Measurements from ENCODE around the gene UBR2. TPM values are rescaled to one million over a fixed set of nuclear protein-coding genes. Genes with fewer than 3 reads are reported as not detected.

Gene UBR2
- total RNA-seq, 1 experiment from 2014 or later: 13.1 TPM

- H3K36me3 ChIP-seq (replicated peaks; ENCODE audit: control insufficient read depth, insufficient read depth, low read length): peaks cover 3% of the 10 kb centered on the region; the same call in 1 of the 2 replicates
- H3K4me3 ChIP-seq (ENCODE audit: insufficient read depth, low read depth, low read length): no peak overlapping the region
- no peaks in the 10 kb centered on the region for H3K27me3 ChIP-seq (ENCODE audit: control insufficient read depth, insufficient read depth, low read length)
- DNase-seq: peak; percentile 19
These were observed 54.9 kb downstream of the UBR2 start for GRCh38 chr6:42618686-42619085.

DNA sequence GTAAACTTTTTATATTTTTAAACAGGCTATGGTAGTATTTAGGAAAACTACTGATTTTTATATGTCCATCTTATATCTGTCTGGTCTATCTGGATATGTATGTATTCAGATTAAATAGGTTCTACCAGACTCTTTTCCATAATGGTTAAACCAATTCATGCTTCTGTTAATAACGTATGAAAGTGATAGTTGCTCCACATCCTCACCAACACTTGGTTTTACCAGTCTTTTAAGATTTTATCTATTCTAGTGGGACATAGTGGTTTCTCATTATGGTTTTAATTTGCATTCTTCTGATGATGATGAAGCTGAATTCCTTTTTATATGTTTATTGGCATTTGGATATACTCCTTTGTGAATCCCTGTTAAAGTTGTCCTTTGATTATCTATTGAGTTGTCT lies 56.1 kb downstream of the UBR2 start:
- Histone ChIP-seq H3K27me3 (ENCODE audit: control insufficient read depth, insufficient read depth, low read length) (no peaks in the 10 kb centered on the region), H3K36me3 (replicated peaks; ENCODE audit: control insufficient read depth, insufficient read depth, low read length) (peaks cover 3% of the 10 kb centered on the region; the same call in 1 of the 2 replicates), H3K4me3 (ENCODE audit: insufficient read depth, low read depth, low read length) (no peak overlapping the region)
- no peak for DNase-seq

GRCh38 chr6:42624601-42625000 lies 60.8 kb downstream of the UBR2 start:
- Histone ChIP-seq H3K36me3 (replicated peaks; ENCODE audit: control insufficient read depth, insufficient read depth, low read length) (no peaks in the 10 kb centered on the region), H3K27me3 (ENCODE audit: control insufficient read depth, insufficient read depth, low read length) (no peaks in the 10 kb centered on the region), H3K4me3 (ENCODE audit: insufficient read depth, low read depth, low read length) (no peak overlapping the region)
- no peak for DNase-seq

- Histone ChIP-seq H3K4me3 (ENCODE audit: insufficient read depth, low read depth, low read length) (no peak overlapping the region), H3K27me3 (ENCODE audit: control insufficient read depth, insufficient read depth, low read length) (no peaks in the 10 kb centered on the region), H3K36me3 (replicated peaks; ENCODE audit: control insufficient read depth, insufficient read depth, low read length) (no peaks in the 10 kb centered on the region)
- no peak for DNase-seq
These were observed 63.2 kb downstream of the UBR2 start for GRCh38 chr6:42627044-42627443.

GRCh38 chr6:42627674-42628073 lies 63.8 kb downstream of the UBR2 start:
- H3K36me3 ChIP-seq (replicated peaks; ENCODE audit: control insufficient read depth, insufficient read depth, low read length): no peaks in the 10 kb centered on the region

DNA sequence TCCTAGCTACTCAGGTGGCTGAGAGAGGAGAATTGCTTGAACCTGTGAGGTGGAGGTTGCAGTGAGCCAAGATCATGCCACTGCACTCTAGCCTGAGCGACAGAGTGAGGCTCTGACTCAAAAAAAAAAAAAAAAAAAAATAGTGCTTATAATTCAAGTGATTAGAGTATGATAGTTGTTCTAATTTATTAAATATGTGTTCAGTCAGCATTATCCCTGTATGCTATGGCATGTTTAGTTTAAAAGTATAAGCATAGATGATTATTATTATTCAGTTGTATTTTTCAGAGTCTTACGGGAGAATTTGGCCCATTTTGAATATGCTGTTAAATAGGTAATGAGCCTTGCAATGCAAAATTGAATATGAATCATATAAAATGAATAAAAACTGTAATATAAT lies 64.8 kb downstream of the UBR2 start:
- peaks cover 2% of the 10 kb centered on the region; the same call in 1 of the 2 replicates for H3K36me3 ChIP-seq (replicated peaks; ENCODE audit: control insufficient read depth, insufficient read depth, low read length)
- DNase-seq: no peak
- no peaks in the 10 kb centered on the region for H3K27me3 ChIP-seq (ENCODE audit: control insufficient read depth, insufficient read depth, low read length)
- no peak overlapping the region for H3K4me3 ChIP-seq (ENCODE audit: insufficient read depth, low read depth, low read length)

More at GRCh38 chr6:42627674-42628073, 63.8 kb downstream of the UBR2 start:
- H3K27me3 ChIP-seq (ENCODE audit: control insufficient read depth, insufficient read depth, low read length): no peaks in the 10 kb centered on the region
- no peak for DNase-seq
- no peak overlapping the region for H3K4me3 ChIP-seq (ENCODE audit: insufficient read depth, low read depth, low read length)

DNA sequence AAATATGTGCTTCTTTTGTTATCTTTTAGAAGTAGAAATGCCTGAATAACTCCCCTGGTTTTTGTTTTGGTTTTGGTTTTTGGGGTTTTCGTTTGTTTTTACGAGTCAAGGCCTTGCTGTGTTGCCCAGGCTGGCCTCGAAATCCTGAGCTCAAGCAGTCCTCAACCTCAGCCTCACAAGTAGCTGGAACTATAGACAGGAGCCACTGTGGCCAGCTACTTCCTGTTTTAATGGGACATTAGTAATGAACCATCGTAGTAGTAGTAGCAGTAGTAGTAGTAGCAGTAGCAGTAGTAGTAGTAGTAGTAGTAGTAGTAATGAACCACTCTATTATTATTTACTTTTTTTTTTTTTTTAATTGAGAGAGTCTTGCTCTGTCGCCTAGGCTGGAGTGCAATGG lies 66.0 kb downstream of the UBR2 start:
- DNase-seq: no peak
- Histone ChIP-seq H3K27me3 (ENCODE audit: control insufficient read depth, insufficient read depth, low read length) (no peaks in the 10 kb centered on the region), H3K4me3 (ENCODE audit: insufficient read depth, low read depth, low read length) (no peak overlapping the region), H3K36me3 (replicated peaks; ENCODE audit: control insufficient read depth, insufficient read depth, low read length) (peaks cover 2% of the 10 kb centered on the region; the same call in 1 of the 2 replicates)

DNA sequence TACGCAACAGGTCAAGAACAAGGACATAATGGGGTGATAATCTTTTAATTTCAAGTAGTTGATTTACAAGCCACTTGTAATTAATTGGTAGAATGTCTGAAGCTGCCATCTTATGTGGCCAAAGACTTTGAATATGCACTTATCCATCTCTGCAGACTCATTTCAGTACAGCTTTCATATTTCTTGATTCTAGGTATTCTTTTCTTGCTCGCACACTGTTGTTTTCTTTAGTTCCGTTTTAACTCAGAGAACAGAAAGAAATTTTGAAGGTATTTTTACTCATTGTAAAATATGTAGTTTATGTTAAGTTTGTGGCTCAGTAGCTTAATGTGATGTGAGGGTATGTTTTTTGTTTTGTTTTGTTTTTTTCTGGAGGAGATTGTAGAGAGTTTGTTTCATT lies 73.9 kb downstream of the UBR2 start:
- H3K27me3 ChIP-seq (ENCODE audit: control insufficient read depth, insufficient read depth, low read length): no peaks in the 10 kb centered on the region
- H3K36me3 ChIP-seq (replicated peaks; ENCODE audit: control insufficient read depth, insufficient read depth, low read length): peaks cover 5% of the 10 kb centered on the region
- no peak for DNase-seq

GRCh38 chr6:42642794-42643193 lies 79.0 kb downstream of the UBR2 start:
- Histone ChIP-seq H3K27me3 (ENCODE audit: control insufficient read depth, insufficient read depth, low read length) (no peaks in the 10 kb centered on the region), H3K36me3 (replicated peaks; ENCODE audit: control insufficient read depth, insufficient read depth, low read length) (peaks cover 4% of the 10 kb centered on the region; the same call in 1 of the 2 replicates), H3K4me3 (ENCODE audit: insufficient read depth, low read depth, low read length) (no peak overlapping the region)
- no peak for DNase-seq

More for the DNA sequence above, 73.9 kb downstream of the UBR2 start:
- no peak overlapping the region for H3K4me3 ChIP-seq (ENCODE audit: insufficient read depth, low read depth, low read length)

DNA sequence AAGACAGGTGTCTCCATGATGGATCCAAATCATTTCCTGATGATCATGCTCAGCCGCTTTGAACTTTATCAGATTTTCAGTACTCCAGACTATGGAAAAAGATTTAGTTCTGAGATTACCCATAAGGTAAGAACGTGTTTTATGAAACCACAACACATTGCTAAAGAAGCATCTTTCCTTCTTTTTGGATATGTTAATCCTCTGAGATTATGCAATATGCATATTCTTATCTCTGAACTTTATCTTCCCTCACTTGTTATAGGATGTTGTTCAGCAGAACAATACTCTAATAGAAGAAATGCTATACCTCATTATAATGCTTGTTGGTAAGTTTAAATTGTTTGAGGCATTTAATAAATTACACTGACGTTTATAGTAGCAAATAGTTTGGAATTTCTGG lies 80.4 kb downstream of the UBR2 start:
- H3K4me3 ChIP-seq (ENCODE audit: insufficient read depth, low read depth, low read length): no peak overlapping the region
- H3K36me3 ChIP-seq (replicated peaks; ENCODE audit: control insufficient read depth, insufficient read depth, low read length): peaks cover 4% of the 10 kb centered on the region
- no peaks in the 10 kb centered on the region for H3K27me3 ChIP-seq (ENCODE audit: control insufficient read depth, insufficient read depth, low read length)
- DNase-seq: no peak

DNA sequence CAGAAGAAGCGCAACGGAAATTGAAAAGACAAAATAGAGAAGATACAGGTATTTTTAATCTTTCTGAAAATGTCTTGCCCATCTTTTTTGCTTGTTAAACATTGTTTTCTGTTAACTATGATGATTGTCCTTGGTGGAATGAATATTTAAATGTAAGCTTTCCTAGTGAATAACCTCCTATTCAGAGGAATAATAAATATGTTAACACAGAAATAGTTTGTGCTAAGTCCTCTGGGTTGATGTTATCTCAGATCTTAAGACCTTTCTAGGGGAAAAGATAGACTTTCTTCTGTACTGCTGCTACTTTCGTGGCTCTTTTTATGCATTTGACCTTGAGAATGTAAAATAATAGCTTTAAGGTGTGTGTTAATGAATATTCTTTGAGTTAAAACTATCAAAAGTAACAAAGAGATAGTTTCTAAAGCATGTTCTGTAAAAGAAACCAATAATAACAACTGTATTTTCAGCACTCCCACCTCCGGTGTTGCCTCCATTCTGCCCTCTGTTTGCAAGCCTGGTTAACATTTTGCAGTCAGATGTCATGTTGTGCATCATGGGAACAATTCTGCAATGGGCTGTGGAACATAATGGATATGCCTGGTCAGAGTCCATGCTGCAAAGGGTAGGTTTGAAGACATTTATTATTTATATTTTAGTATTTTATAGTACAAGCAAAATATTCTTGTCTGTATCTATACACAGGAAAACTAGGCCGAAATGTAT lies 88.4 kb downstream of the UBR2 start:
- no peak overlapping the region for H3K4me3 ChIP-seq (ENCODE audit: insufficient read depth, low read depth, low read length)
- no peaks in the 10 kb centered on the region for H3K27me3 ChIP-seq (ENCODE audit: control insufficient read depth, insufficient read depth, low read length)
- peaks cover 9% of the 10 kb centered on the region for H3K36me3 ChIP-seq (replicated peaks; ENCODE audit: control insufficient read depth, insufficient read depth, low read length)
- DNase-seq: no peak

DNA sequence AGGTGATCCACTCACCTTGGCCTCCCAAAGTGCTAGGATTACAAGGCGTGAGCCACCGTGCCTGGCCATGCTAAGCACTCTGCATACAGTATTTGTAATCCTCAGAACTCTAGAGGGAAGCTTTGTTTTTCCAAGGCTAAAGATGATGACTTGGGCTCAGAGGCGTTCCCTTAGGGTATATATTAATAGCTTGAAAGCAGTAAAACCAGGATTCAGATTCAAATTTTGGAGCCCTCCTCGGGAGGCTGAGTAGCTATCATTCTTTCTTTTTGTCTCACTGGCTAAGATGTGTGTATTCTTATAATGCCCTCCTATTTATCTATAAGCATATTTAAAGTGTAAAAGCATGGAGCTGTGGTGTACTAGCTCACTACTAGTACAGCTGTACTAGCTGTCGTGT lies 90.0 kb downstream of the UBR2 start:
- H3K27me3 ChIP-seq (ENCODE audit: control insufficient read depth, insufficient read depth, low read length): no peaks in the 10 kb centered on the region
- H3K4me3 ChIP-seq (ENCODE audit: insufficient read depth, low read depth, low read length): no peak overlapping the region
- H3K36me3 ChIP-seq (replicated peaks; ENCODE audit: control insufficient read depth, insufficient read depth, low read length): peaks cover 13% of the 10 kb centered on the region
- no peak for DNase-seq

DNA sequence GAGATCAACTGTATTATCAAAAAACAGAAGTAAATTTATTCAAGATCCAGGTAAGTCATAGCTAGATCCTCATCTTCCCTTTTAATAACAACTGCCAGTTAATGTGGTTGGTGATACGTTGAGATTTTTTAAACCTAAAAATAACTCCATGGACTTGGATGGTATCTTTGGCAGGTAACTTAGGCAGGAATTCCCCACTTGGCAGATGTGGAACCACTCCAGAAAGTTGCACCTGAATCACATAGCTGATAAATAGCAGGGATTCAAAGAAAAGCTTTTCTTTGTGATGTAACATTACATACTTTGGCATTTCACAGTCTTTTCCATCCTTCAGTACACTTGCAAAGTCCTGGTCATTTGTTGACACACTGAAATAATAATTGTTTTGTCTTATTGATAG lies 96.0 kb downstream of the UBR2 start:
- H3K4me3 ChIP-seq (ENCODE audit: insufficient read depth, low read depth, low read length): no peak overlapping the region
- no peaks in the 10 kb centered on the region for H3K27me3 ChIP-seq (ENCODE audit: control insufficient read depth, insufficient read depth, low read length)
- DNase-seq: no peak
- H3K36me3 ChIP-seq (replicated peaks; ENCODE audit: control insufficient read depth, insufficient read depth, low read length): peaks cover 16% of the 10 kb centered on the region

- peaks cover 15% of the 10 kb centered on the region for H3K36me3 ChIP-seq (replicated peaks; ENCODE audit: control insufficient read depth, insufficient read depth, low read length)
- H3K27me3 ChIP-seq (ENCODE audit: control insufficient read depth, insufficient read depth, low read length): no peaks in the 10 kb centered on the region
- peak; percentile 57 for DNase-seq
- H3K4me3 ChIP-seq (ENCODE audit: insufficient read depth, low read depth, low read length): no peak overlapping the region
These were observed 97.8 kb downstream of the UBR2 start for GRCh38 chr6:42661540-42662153.

DNA sequence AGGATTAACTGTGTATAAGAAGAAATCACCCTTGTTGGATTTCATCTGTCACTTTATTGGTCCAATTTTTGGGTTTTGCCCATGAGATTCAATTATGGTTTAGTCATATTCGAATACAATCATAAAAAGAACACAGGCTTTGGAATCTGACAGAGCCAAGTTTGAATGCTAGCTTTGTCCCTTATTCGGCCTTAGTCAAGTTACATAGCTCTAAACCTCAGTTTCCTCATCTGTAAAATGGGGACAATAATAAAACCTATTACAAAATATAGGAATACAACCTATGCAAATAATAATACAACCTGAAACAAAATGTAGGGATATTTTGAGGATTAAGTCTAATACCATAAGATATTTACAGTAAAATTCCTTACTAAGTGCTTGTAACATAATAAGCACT lies 100.9 kb downstream of the UBR2 start:
- H3K4me3 ChIP-seq (ENCODE audit: insufficient read depth, low read depth, low read length): no peak overlapping the region
- H3K36me3 ChIP-seq (replicated peaks; ENCODE audit: control insufficient read depth, insufficient read depth, low read length): peaks cover 13% of the 10 kb centered on the region
- H3K27me3 ChIP-seq (ENCODE audit: control insufficient read depth, insufficient read depth, low read length): no peaks in the 10 kb centered on the region
- DNase-seq: no peak
